Fibroblast of lung (primary cell): ENCODE data around the gene ZBTB16. TPM values are rescaled to one million over a fixed set of nuclear protein-coding genes. Genes with fewer than 3 reads are reported as not detected.

ENCODE experiments used
- DNase-seq, 2 donors: peaks; one replicate each; pipeline versions ENCODE4 v3.0.0 to v3.0.0-alpha.2; 2010; ENCODE audit warnings: low read depth in 2 of 2
- H2AFZ ChIP-seq: 2 replicates; pipeline ENCODE4 v1.5.1; 2012; ENCODE audit warnings: low read length, control low read depth, inconsistent platforms
- H3K27ac ChIP-seq: 2 replicates; pipeline ENCODE4 v1.5.1; 2011; ENCODE audit warnings: low read length, control low read depth; ENCODE audit not compliant: insufficient read depth
- H3K27me3 ChIP-seq: 2 replicates; pipeline ENCODE4 v1.5.1; 2011; ENCODE audit warnings: mild to moderate bottlenecking, low read length; ENCODE audit not compliant: control insufficient read depth, insufficient read depth
- H3K36me3 ChIP-seq: 2 replicates; pipeline ENCODE4 v1.5.1; 2011; ENCODE audit warnings: low read length; ENCODE audit not compliant: control insufficient read depth, insufficient read depth
- H3K4me1 ChIP-seq: 2 replicates; pipeline ENCODE4 v1.5.1; 2011; ENCODE audit warnings: low read length; ENCODE audit not compliant: control insufficient read depth, insufficient read depth; ENCODE audit errors: extremely low read depth
- H3K4me2 ChIP-seq: 2 replicates; pipeline ENCODE4 v1.5.1; 2011; ENCODE audit warnings: low read length, control low read depth; ENCODE audit not compliant: insufficient read depth; ENCODE audit errors: extremely low read depth
- H3K4me3 ChIP-seq, 4 experiments: fragments of 200-600 bp in 1 of 4; sonication (generic) in 1 of 4; replicated peaks in 1 of 4; 2 replicates each; pipeline ENCODE4 v1.5.1; 2011 to 2016; ENCODE audit warnings: low read length in 4 of 4, low read depth in 3 of 4, mild to moderate bottlenecking in 3 of 4, control low read depth in 2 of 4, inconsistent platforms in 1 of 4, mixed read lengths in 1 of 4; ENCODE audit not compliant: insufficient read depth in 1 of 4; ENCODE audit errors: control extremely low read depth in 1 of 4
- H3K79me2 ChIP-seq: 2 replicates; pipeline ENCODE4 v1.5.1; 2012; ENCODE audit warnings: mild to moderate bottlenecking, low read length, inconsistent platforms; ENCODE audit not compliant: control insufficient read depth, insufficient read depth
- H3K9ac ChIP-seq: 2 replicates; pipeline ENCODE4 v1.5.1; 2011; ENCODE audit warnings: mild to moderate bottlenecking, low read length, control low read depth; ENCODE audit not compliant: insufficient read depth
- H3K9me3 ChIP-seq: 2 replicates; pipeline ENCODE4 v1.5.1; 2012; ENCODE audit warnings: low read depth, low read length; ENCODE audit not compliant: control insufficient read depth, insufficient read depth
- H4K20me1 ChIP-seq: 2 replicates; pipeline ENCODE4 v1.5.1; 2011; ENCODE audit warnings: low read length; ENCODE audit not compliant: control insufficient read depth, insufficient read depth; ENCODE audit errors: extremely low read depth
- CTCF ChIP-seq, 2 donors: IDR thresholded peaks in 1 of 2; conservative IDR thresholded peaks in 1 of 2; 1 replicate in 1 of 2; 2 replicates in 1 of 2; pipeline ENCODE4 v1.5.1; 2011 to 2012; ENCODE audit warnings: low read length in 2 of 2, control low read depth in 1 of 2, inconsistent platforms in 1 of 2, low read depth in 1 of 2, mild to moderate bottlenecking in 1 of 2
- EZH2 ChIP-seq: IDR thresholded peaks from 2 replicates; pipeline ENCODE4 v1.5.1; 2012; ENCODE audit warnings: low read length, control low read depth, mild to moderate bottlenecking; ENCODE audit errors: missing control alignments
- polyA plus RNA-seq, 2 donors: library from polyadenylated mRNA; depleted of rRNA in 1 of 2; stranded (reverse) in 1 of 2; unstranded in 1 of 2; fragments of >200 nt; gene quantifications; 2 replicates each; pipeline ENCODE4 v1.2.1, GENCODE V29; 2011 to 2012; ENCODE audit warnings: missing spikeins in 1 of 2
- total RNA-seq: library from RNA; depleted of rRNA; stranded (reverse); fragments of >200 nt; gene quantifications from 2 replicates; pipeline ENCODE4 v1.2.1, GENCODE V29; 2014

ZBTB16 gene
- total and polyA plus RNA-seq, 2 donors (not counting 1 experiment from before 2014, with no cell fraction given): not detected

- Histone ChIP-seq H2AFZ (no peak overlapping the region), H3K4me3 (no peak overlapping the region), H4K20me1 (no peaks in the 10 kb centered on the region), H3K9me3 (no peaks in the 10 kb centered on the region), H3K27me3 (no peaks in the 10 kb centered on the region), H3K4me2 (no peak overlapping the region), H3K27ac (no peak overlapping the region), H3K79me2 (no peaks in the 10 kb centered on the region), H3K9ac (no peak overlapping the region), H3K36me3 (no peaks in the 10 kb centered on the region), H3K4me1 (no peaks in the 10 kb centered on the region)
- DNase-seq: no peak
- TF ChIP-seq CTCF (conservative IDR thresholded peaks at IDR 0.05 in 1 of 2, IDR thresholded peaks at IDR 0.05 in 1 of 2; ENCODE audit: low read depth in 1 of 2, low read length in 2 of 2) (no peak), EZH2 (no peak)
These were observed 133.4 kb downstream of the ZBTB16 start for GRCh38 chr11:114192841-114193389.

- no peak overlapping the region for H3K27ac ChIP-seq
- H3K4me3 ChIP-seq: no peak overlapping the region
- H3K4me1 ChIP-seq: peaks cover 3% of the 10 kb centered on the region
- no peaks in the 10 kb centered on the region for H3K79me2 ChIP-seq
- peak in 1 of 2 donors; percentile 77 for DNase-seq
- TF ChIP-seq CTCF (conservative IDR thresholded peaks at IDR 0.05 in 1 of 2, IDR thresholded peaks at IDR 0.05 in 1 of 2; ENCODE audit: low read depth in 1 of 2, low read length in 2 of 2): no peak
- TF ChIP-seq EZH2: no peak
- H2AFZ ChIP-seq: no peak overlapping the region
- H3K9me3 ChIP-seq: no peaks in the 10 kb centered on the region
- no peaks in the 10 kb centered on the region for H4K20me1 ChIP-seq
- H3K27me3 ChIP-seq: no peaks in the 10 kb centered on the region
- no peak overlapping the region for H3K9ac ChIP-seq
- H3K36me3 ChIP-seq: no peaks in the 10 kb centered on the region
- no peak overlapping the region for H3K4me2 ChIP-seq
These were observed 134.5 kb downstream of the ZBTB16 start for GRCh38 chr11:114193730-114194679.

GRCh38 chr11:114194702-114195101 is 135.2 kb downstream of the ZBTB16 start:
- Histone ChIP-seq H3K4me3 (no peak overlapping the region), H3K79me2 (no peaks in the 10 kb centered on the region), H3K9ac (no peak overlapping the region), H3K27ac (no peak overlapping the region), H3K36me3 (no peaks in the 10 kb centered on the region), H4K20me1 (no peaks in the 10 kb centered on the region), H3K4me2 (no peak overlapping the region), H2AFZ (no peak overlapping the region), H3K4me1 (peaks cover 3% of the 10 kb centered on the region), H3K9me3 (no peaks in the 10 kb centered on the region), H3K27me3 (no peaks in the 10 kb centered on the region)
- TF ChIP-seq CTCF (conservative IDR thresholded peaks at IDR 0.05 in 1 of 2, IDR thresholded peaks at IDR 0.05 in 1 of 2; ENCODE audit: low read depth in 1 of 2, low read length in 2 of 2) (no peak), EZH2 (no peak)
- DNase-seq: no peak
